ENCODE measurements around the gene AATK. TPM values are rescaled to one million over a fixed set of nuclear protein-coding genes. Genes with fewer than 3 reads are reported as not detected.

AATK gene
- total and polyA plus RNA-seq, 2 of the 13 experiments (the other 11 are each of a cell fraction or from before 2014, with no cell fraction given) = 2.9 to 8.4 TPM

DNA sequence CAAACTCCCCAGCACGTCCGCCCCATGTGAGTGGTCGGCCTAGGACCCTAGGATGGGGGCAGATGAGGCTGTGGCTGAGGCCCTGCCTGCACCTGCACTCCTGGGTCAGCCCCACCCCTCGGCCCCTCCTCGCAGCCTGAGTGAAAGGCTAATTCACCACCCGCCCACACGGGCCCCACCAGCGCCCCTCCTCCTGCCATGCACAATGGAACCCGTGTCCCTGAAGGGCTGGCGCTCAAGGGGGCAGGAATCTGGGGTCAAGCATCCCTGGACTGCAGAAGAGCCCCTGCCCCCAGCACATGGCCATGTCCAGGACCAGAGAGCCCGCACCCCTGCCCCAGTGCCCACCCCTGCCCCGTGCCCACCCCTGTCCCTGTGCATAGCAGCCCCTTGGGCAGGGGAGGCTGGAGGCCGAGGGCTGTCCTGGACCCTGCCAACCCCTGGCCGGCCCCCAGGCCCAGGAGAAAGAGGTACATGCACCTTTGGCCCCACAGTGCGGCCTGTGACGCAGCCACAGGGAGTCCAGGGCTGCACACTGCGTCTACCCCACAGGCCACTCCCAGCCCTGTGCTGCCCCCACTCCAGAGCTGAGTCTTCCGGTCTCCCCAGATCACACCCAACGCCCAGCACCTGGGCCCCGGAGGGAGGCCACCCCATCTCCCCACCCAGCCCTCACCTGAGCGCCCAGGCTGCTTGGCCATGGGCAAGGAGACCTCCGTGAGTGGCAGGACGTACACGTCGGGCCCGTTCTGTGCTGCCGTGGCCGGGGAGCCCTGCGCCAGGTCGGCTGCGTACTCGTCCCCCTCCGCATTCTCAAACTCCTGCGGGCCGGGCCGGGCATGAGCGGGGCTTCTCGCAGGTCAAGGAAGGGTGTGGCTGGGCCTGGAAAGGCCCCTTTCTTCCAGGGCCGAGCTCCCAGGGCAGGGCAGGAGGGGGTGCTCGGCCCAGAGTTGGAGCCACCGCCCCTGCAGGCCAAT is 35.3 kb downstream of the AATK start:
- POLR2A ChIA-PET = interaction anchor here (0.7 to 1.7 kb wide), 5 partner anchors 11 to 108 kb away, joined by 3 to 7 read pairs (median 3); partner anchors contain the start of genes AATK, CEP131, NDUFAF8 and PVALEF
- Histone ChIP-seq H3K4me1 (ENCODE audit: insufficient read depth, low read length) (peaks cover 58% of the 10 kb centered on the region), H2AFZ (ENCODE audit: low read length) (no peak overlapping the region), H3K79me2 (ENCODE audit: insufficient read depth, low read length) (no peaks in the 10 kb centered on the region), H3K4me3 (replicated peaks in 1 of 3; ENCODE audit: insufficient read depth in 1 of 3, low read depth in 2 of 3, low read length in 3 of 3) (peak overlapping the region; percentile 44 to 69 (median 56)), H3K27ac (ENCODE audit: extremely low read length, insufficient read depth, low read length) (peak overlapping the region; percentile 27), H3K4me2 (ENCODE audit: low read depth, low read length) (peak overlapping the region; percentile 78), H3K9me3 (ENCODE audit: low read length) (no peaks in the 10 kb centered on the region), H4K20me1 (ENCODE audit: insufficient read depth, low read length) (no peaks in the 10 kb centered on the region; the same call in 1 of the 2 replicates), H3K9ac (ENCODE audit: insufficient read depth, low read depth, low read length) (peak overlapping the region; percentile 47), H3K27me3 (ENCODE audit: control insufficient read depth in 1 of 2, insufficient read depth in 2 of 2, low read length in 2 of 2) (no peaks in the 10 kb centered on the region), H3K36me3 (replicated peaks in 1 of 2; ENCODE audit: control insufficient read depth in 1 of 2, insufficient read depth in 2 of 2, low read length in 2 of 2) (no peaks in the 10 kb centered on the region)
- in situ Hi-C loops (cut with HindIII; ENCODE audit: extremely low pct_ligation_motif_present, low pct_unique_long_range_greater_than_20kb) (no loop called here), intact Hi-C loops (cut with micrococcal nuclease; ENCODE audit: unreplicated experiment) (no loop called here)
- DNase-seq (ENCODE audit: low spot score) (peak; percentile 69), FAIRE-seq (peak; percentile 66), ATAC-seq (peak; percentile 62)
- CTCF ChIA-PET (ENCODE audit: low intra/inter-chr PET ratio, low total read pairs) = no interaction called here
- BruUV-seq (replicated peaks) = TSS peak; percentile 94
- 11% methylated on average over 20 of the region's 41 CpGs for WGBS (ENCODE audit: low lambda C conversion rate)
- no peak for TF ChIP-seq SALL2 (CRISPR knock-in tag; IDR thresholded peaks at IDR 0.05)
- TF ChIP-seq POLR2A (IDR thresholded peaks at IDR 0.05; ENCODE audit: insufficient read depth in 1 of 2, low read depth in 2 of 2, low read length in 2 of 2) = peak; percentile 42 to 45; a peak in 1 of 4 replicates
- TF ChIP-seq HOXA7 (CRISPR knock-in tag; IDR thresholded peaks at IDR 0.05) = no peak
- TF ChIP-seq ZFP1 (CRISPR knock-in tag; IDR thresholded peaks at IDR 0.05) = no peak
- no peak for TF ChIP-seq ZNF549 (CRISPR knock-in tag; IDR thresholded peaks at IDR 0.05)
- TF ChIP-seq ZNF772 (CRISPR knock-in tag; IDR thresholded peaks at IDR 0.05) = no peak; the same call in 1 of the 2 replicates
- peak; percentile 37; the same call in 1 of the 2 replicates for TF ChIP-seq PAXIP1 (CRISPR knock-in tag; conservative IDR thresholded peaks at IDR 0.05)
- no peak for TF ChIP-seq ELF4 (CRISPR knock-in tag; IDR thresholded peaks at IDR 0.05; ENCODE audit: borderline replicate concordance)
- TF ChIP-seq, protein P1, sequence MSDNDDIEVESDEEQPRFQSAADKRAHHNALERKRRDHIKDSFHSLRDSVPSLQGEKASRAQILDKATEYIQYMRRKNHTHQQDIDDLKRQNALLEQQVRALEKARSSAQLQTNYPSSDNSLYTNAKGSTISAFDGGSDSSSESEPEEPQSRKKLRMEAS (IDR thresholded peaks at IDR 0.05) = peak; percentile 12; the same call in 1 of the 2 replicates
- TF ChIP-seq ZNF564 (CRISPR knock-in tag; IDR thresholded peaks at IDR 0.05) = 0 out of 2 replicates have a peak, but pooled peaks have one; percentile 26
- TF ChIP-seq KLF11 (CRISPR knock-in tag; IDR thresholded peaks at IDR 0.05) = no peak
- no peak for TF ChIP-seq ZNF512B (CRISPR knock-in tag; IDR thresholded peaks at IDR 0.05; ENCODE audit: borderline replicate concordance)
- no peak for TF ChIP-seq SOX6 (IDR thresholded peaks at IDR 0.05)
- TF ChIP-seq SOX6 (CRISPR knock-in tag; IDR thresholded peaks at IDR 0.05) = peak; percentile 28; the same call in 1 of the 2 replicates
- 0 out of 2 replicates have a peak, but pooled peaks have one; percentile 28 for TF ChIP-seq YEATS4 (CRISPR knock-in tag; IDR thresholded peaks at IDR 0.05; ENCODE audit: borderline replicate concordance)
- no peak; the same call in 1 of the 2 replicates for TF ChIP-seq ZMYM4 (CRISPR knock-in tag; IDR thresholded peaks at IDR 0.05)

Data from HepG2 (cell line).